Measurements from ENCODE around the gene PTPRT.

PTPRT gene

DNA sequence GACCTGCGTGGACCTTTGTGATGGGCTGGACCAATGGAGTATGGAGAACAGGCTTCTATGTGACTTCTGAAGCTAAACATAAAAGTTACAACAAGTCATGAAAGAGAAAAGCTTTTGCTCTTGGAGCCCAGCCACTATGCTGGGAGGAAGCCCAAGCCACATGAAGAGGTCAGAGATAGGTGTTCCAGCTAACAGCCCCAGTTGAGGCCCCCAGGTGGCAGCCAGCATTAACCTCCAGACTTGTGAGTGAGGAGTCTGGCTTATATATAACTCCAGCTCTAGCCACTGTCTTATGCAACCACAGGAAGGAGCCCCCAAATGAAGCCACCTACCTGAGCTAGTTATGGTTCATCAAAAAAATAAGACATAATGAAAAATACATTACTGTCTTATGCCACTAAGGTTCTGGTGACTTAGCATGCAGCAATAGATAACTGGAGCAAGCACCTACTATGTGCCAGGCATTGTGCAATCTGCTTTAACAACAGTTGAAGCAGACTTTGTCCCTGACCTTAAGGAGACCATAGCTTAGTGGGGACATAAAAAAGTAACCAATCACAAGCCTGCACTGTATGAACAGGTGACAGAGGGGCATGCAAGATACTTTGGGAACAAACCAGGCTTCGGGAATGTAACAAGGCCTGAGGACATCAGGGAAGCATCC, 599.6 kb downstream of the PTPRT start:
- Histone ChIP-seq H3K4me3 (ENCODE audit: low read depth in 1 of 2, low read length in 2 of 2) (no peak overlapping the region), H3K27ac (ENCODE audit: low read length) (no peak overlapping the region), H3K4me2 (ENCODE audit: insufficient read depth, low read length) (no peak overlapping the region), H3K9me3 (ENCODE audit: insufficient read depth, low read length, severe bottlenecking) (no peaks in the 10 kb centered on the region), H3K9ac (ENCODE audit: low read depth, low read length) (no peak overlapping the region), H3K79me2 (ENCODE audit: insufficient read depth, low read length) (no peaks in the 10 kb centered on the region), H3K27me3 (ENCODE audit: insufficient read depth, low read length, poor library complexity) (peaks cover 3% of the 10 kb centered on the region), H4K20me1 (ENCODE audit: insufficient read depth, low read length) (no peaks in the 10 kb centered on the region; the same call in 1 of the 2 replicates), H3K4me1 (ENCODE audit: insufficient read depth, low read length) (no peaks in the 10 kb centered on the region), H3K36me3 (ENCODE audit: insufficient read depth, low read length) (no peaks in the 10 kb centered on the region), H2AFZ (ENCODE audit: low read depth, low read length) (no peak overlapping the region)
- TF ChIP-seq, protein P1, sequence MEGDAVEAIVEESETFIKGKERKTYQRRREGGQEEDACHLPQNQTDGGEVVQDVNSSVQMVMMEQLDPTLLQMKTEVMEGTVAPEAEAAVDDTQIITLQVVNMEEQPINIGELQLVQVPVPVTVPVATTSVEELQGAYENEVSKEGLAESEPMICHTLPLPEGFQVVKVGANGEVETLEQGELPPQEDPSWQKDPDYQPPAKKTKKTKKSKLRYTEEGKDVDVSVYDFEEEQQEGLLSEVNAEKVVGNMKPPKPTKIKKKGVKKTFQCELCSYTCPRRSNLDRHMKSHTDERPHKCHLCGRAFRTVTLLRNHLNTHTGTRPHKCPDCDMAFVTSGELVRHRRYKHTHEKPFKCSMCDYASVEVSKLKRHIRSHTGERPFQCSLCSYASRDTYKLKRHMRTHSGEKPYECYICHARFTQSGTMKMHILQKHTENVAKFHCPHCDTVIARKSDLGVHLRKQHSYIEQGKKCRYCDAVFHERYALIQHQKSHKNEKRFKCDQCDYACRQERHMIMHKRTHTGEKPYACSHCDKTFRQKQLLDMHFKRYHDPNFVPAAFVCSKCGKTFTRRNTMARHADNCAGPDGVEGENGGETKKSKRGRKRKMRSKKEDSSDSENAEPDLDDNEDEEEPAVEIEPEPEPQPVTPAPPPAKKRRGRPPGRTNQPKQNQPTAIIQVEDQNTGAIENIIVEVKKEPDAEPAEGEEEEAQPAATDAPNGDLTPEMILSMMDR (IDR thresholded peaks at IDR 0.05; ENCODE audit: borderline replicate concordance, extremely low read depth, low read length, poor library complexity, severe bottlenecking), result no peak
- TF ChIP-seq EZH2 (IDR thresholded peaks at IDR 0.05; ENCODE audit: borderline replicate concordance, low read depth, low read length, severe bottlenecking), result no peak
- ATAC-seq (ENCODE audit: insufficient read depth, low read depth), result no peak
- DNase-seq, result peak; percentile 8

DNA sequence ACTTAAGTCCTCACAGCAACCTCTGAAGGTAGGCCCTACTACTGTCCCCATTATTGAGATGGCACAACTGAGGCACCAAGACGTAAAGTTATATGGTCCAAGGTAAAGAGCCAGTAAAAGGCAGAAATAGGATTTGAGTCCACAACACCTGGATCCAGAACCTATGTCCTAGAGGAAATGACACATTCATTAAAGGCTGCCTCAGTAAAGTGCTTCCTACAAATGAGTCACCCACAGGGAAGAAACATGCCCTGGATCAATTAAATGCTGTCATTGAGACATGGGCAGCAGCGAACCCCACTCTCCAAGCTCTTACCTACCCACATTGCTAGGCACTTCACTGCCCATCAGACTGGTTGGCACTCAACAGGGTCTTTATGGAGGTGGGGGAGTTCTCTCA, 600.9 kb downstream of the PTPRT start:
- ATAC-seq (ENCODE audit: insufficient read depth, low read depth), result no peak
- TF ChIP-seq, protein P1 (IDR thresholded peaks at IDR 0.05; ENCODE audit: borderline replicate concordance, extremely low read depth, low read length, poor library complexity, severe bottlenecking), result no peak
- TF ChIP-seq EZH2 (IDR thresholded peaks at IDR 0.05; ENCODE audit: borderline replicate concordance, low read depth, low read length, severe bottlenecking), result no peak

DNA sequence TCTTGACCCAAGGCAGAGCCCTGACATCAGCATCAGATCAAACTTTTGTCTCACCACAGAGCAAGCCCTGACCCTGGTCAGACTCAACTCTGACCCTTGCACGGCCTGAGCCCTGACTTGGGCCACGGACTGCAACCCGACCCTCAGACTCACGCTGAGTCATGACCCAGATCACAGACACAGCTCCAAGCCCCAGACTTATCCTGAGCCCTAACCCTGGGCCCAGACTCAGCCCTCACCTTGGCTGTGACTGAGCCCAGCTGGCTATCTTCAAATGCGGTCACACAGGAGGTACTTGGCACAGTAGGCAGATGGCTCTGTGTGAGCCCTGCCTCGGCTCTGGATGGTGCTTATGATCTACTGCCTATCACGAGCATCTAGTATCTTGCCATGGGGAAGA, 602.3 kb downstream of the PTPRT start:
- TF ChIP-seq, protein P1 (IDR thresholded peaks at IDR 0.05; ENCODE audit: borderline replicate concordance, extremely low read depth, low read length, poor library complexity, severe bottlenecking), result no peak
- DNase-seq (no peak), ATAC-seq (ENCODE audit: insufficient read depth, low read depth) (no peak)
- Histone ChIP-seq H2AFZ (ENCODE audit: low read depth, low read length) (no peak overlapping the region), H4K20me1 (ENCODE audit: insufficient read depth, low read length) (no peaks in the 10 kb centered on the region; the same call in 1 of the 2 replicates), H3K4me1 (ENCODE audit: insufficient read depth, low read length) (no peaks in the 10 kb centered on the region), H3K4me3 (ENCODE audit: low read depth in 1 of 2, low read length in 2 of 2) (no peak overlapping the region), H3K27ac (ENCODE audit: low read length) (no peak overlapping the region), H3K9me3 (ENCODE audit: insufficient read depth, low read length, severe bottlenecking) (no peaks in the 10 kb centered on the region), H3K4me2 (ENCODE audit: insufficient read depth, low read length) (no peak overlapping the region), H3K36me3 (ENCODE audit: insufficient read depth, low read length) (no peaks in the 10 kb centered on the region), H3K9ac (ENCODE audit: low read depth, low read length) (no peak overlapping the region), H3K27me3 (ENCODE audit: insufficient read depth, low read length, poor library complexity) (peaks cover 9% of the 10 kb centered on the region), H3K79me2 (ENCODE audit: insufficient read depth, low read length) (no peaks in the 10 kb centered on the region)

More for the DNA sequence above, 600.9 kb downstream of the PTPRT start:
- no peak overlapping the region for H3K27ac ChIP-seq (ENCODE audit: low read length)
- no peaks in the 10 kb centered on the region for H3K9me3 ChIP-seq (ENCODE audit: insufficient read depth, low read length, severe bottlenecking)
- H3K27me3 ChIP-seq (ENCODE audit: insufficient read depth, low read length, poor library complexity), result peaks cover 9% of the 10 kb centered on the region
- no peaks in the 10 kb centered on the region for H3K4me1 ChIP-seq (ENCODE audit: insufficient read depth, low read length)
- no peak overlapping the region for H2AFZ ChIP-seq (ENCODE audit: low read depth, low read length)
- H3K4me3 ChIP-seq (ENCODE audit: low read depth in 1 of 2, low read length in 2 of 2), result no peak overlapping the region
- H4K20me1 ChIP-seq (ENCODE audit: insufficient read depth, low read length), result no peaks in the 10 kb centered on the region; the same call in 1 of the 2 replicates
- no peaks in the 10 kb centered on the region for H3K36me3 ChIP-seq (ENCODE audit: insufficient read depth, low read length)
- H3K79me2 ChIP-seq (ENCODE audit: insufficient read depth, low read length), result no peaks in the 10 kb centered on the region
- DNase-seq, result no peak
- H3K4me2 ChIP-seq (ENCODE audit: insufficient read depth, low read length), result no peak overlapping the region
- no peak overlapping the region for H3K9ac ChIP-seq (ENCODE audit: low read depth, low read length)
